Lung (tissue), 16 donors: Measurements from ENCODE around the gene CLASP2. TPM values are rescaled to one million over a fixed set of nuclear protein-coding genes. Genes with fewer than 3 reads are reported as not detected.
A peak's percentile ranks its signal among the peaks of the same experiment; 100 is the strongest.
"Not testable (repeated sequence)": the region's sequence is repeated elsewhere in the genome, so short reads cannot be mapped to it uniquely, and the experiment has no call there.

ENCODE experiments used
- ATAC-seq: fragments of 200-7000 bp; cut with Tn5 transposase; one replicate; pipeline ENCODE4 v1.9.1; 2020; ENCODE audit warnings: moderate number of reproducible peaks; ENCODE audit not compliant: insufficient read depth, low FRiP score
- DNase-seq, 3 donors: peaks; one replicate each; pipeline ENCODE4 v3.0.0-alpha.2; 2013 to 2017
- H3K27ac ChIP-seq, 2 donors: one replicate each; pipeline ENCODE4 v1.5.1; 2013; ENCODE audit warnings: mild to moderate bottlenecking in 2 of 2, moderate library complexity in 2 of 2, control low read depth in 1 of 2, inconsistent platforms in 1 of 2, low read depth in 1 of 2, low read length in 1 of 2
- H3K27me3 ChIP-seq, 3 donors: one replicate each; pipeline ENCODE4 v1.5.1; 2013; ENCODE audit warnings: low read length in 2 of 3; ENCODE audit not compliant: control insufficient read depth in 3 of 3, insufficient read depth in 3 of 3
- H3K36me3 ChIP-seq, 4 donors: one replicate each; pipeline ENCODE4 v1.5.1; 2013; ENCODE audit warnings: low read length in 4 of 4, mild to moderate bottlenecking in 1 of 4, moderate library complexity in 1 of 4; ENCODE audit not compliant: control insufficient read depth in 4 of 4, insufficient read depth in 4 of 4
- H3K4me1 ChIP-seq, 5 donors: one replicate each; pipeline ENCODE4 v1.5.1; 2013; ENCODE audit warnings: low read length in 5 of 5, mild to moderate bottlenecking in 2 of 5, moderate library complexity in 1 of 5; ENCODE audit not compliant: control insufficient read depth in 5 of 5, insufficient read depth in 5 of 5
- H3K4me3 ChIP-seq: one replicate; pipeline ENCODE4 v1.5.1; 2013; ENCODE audit warnings: mild to moderate bottlenecking, control low read depth, moderate library complexity
- H3K9ac ChIP-seq, 2 donors: one replicate each; pipeline ENCODE4 v1.5.1; 2013; ENCODE audit warnings: low read length in 2 of 2, control low read depth in 1 of 2; ENCODE audit not compliant: insufficient read depth in 1 of 2
- H3K9me3 ChIP-seq, 4 donors: one replicate each; pipeline ENCODE4 v1.5.1; 2013; ENCODE audit warnings: low read length in 3 of 4, mild to moderate bottlenecking in 1 of 4, moderate library complexity in 1 of 4; ENCODE audit not compliant: control insufficient read depth in 4 of 4, insufficient read depth in 3 of 4
- WGBS, 2 donors: extraction: QIAGEN DNeasy Blood & Tissue Kit; methylation state at CpG; one replicate each; pipeline ENCODE4 v1.1.7; 2013; 5-methylcytosine and 5-hydroxymethylcytosine counted together
- long read RNA-seq, 5 donors: transcript quantifications; one replicate each; lab custom pipeline, GENCODE V29; 2026
- polyA plus RNA-seq, 2 donors: library from polyadenylated mRNA; stranded (reverse); fragments of 200-250 nt; gene quantifications; one replicate each; pipeline ENCODE4 v1.2.1, GENCODE V29; 2013
- total RNA-seq, 2 donors: library from RNA; depleted of rRNA in 1 of 2; stranded (reverse); fragments of >200 nt in 1 of 2; gene quantifications; one replicate each; pipeline ENCODE4 v1.2.1, GENCODE V29; 2014 to 2021
- TF ChIP-seq, protein P1 (sequence below): IDR thresholded peaks from 2 replicates; pipeline ENCODE4 v1.5.1; 2012; ENCODE audit warnings: mild to moderate bottlenecking; ENCODE audit errors: control extremely low read depth, extremely low read depth
- donor health status: control.
- donor health status: control.
- donor health status: Bipolar disorder and iron deficiency.
- donor health status: healthy.
- donor health status: DM: yes; HTN: yes; CAD: no.

CLASP2 gene
- total RNA-seq (100 to 1,000 TPM in 1 of 2 donors, 10 to 100 TPM in 1; 60.1 to 165 TPM), polyA plus RNA-seq (10 to 100 TPM; 10.4 to 11.1 TPM)
- long read RNA-seq, donor 1, full-length matches to known transcripts = 1 of 11 reads
- long read RNA-seq, donor 1, partial matches to known transcripts = 10 of 11 reads
- long read RNA-seq, donor 1, other reads (novel, unspliced or antisense) = 0 of 11 reads
- long read RNA-seq, donor 2, partial matches to known transcripts = 13 of 13 reads
- long read RNA-seq, donor 2, other reads (novel, unspliced or antisense) = 0 of 13 reads
- long read RNA-seq, donor 3 = 0 reads
- long read RNA-seq, donor 4, partial matches to known transcripts = 0 of 1 reads
- long read RNA-seq, donor 4, other reads (novel, unspliced or antisense) = 0 of 1 reads
- long read RNA-seq, donor 5, partial matches to known transcripts = 5 of 6 reads
- long read RNA-seq, donor 5, other reads (novel, unspliced or antisense) = 0 of 6 reads

DNA sequence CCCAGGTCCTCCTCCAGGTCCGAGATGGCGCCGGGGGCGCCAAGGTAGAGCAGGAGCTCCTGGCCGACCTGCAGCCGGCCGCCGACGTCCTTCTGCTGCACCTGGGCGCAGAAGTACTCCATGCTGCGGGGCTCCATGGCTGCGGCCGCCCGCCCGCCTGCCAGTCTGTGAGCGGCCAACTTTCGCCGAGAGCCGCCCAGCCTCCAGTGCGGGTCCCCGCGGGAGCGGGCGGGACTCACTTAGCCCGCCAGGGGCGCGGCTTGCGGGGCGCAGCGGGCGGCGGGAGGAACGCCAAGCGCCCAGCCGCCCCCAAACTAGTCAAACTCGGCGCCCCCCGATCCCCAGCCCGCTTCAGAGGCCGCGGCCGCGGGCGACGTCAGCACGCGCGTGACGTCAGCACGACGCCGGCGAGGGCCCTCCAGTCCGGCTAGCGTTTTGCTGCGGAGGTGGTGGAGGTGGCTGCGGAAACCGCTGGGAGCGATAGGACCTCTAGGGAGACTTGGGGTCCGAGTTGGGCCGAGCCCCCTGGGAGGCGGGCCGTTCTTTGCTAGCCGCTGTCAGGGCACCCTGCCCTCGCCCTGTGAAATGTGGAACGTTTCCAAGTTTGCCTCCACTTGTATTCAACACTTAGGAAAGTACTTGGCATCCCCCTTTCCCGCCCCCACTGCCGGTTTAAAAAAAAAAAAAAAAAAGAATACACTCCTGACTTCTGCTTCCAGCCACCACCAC, at the start of gene CLASP2:
Gene CLASP2 (minus strand): TSS at position 389 of the 729 bp plus-strand sequence. CDS start 252 bp downstream, at position 137.
- H3K27me3 ChIP-seq = no peaks in the 10 kb centered on the region
- peak within 1 kb of the TSS; percentile 80 for H3K4me3 ChIP-seq
- no peaks in the 10 kb centered on the region for H3K9me3 ChIP-seq
- H3K36me3 ChIP-seq = no peaks in the 10 kb centered on the region
- H3K9ac ChIP-seq = peak within 1 kb of the TSS; percentile 70 to 95
- 0% methylated on average over 58 to 68 of the region's 68 CpGs for WGBS, 2 donors
- peaks cover 0 to 20% (median 6%) of the 10 kb centered on the region in 5 donors for H3K4me1 ChIP-seq
- DNase-seq (peak; percentile 93 to 95 (median 94)), ATAC-seq (peak; percentile 92)
- H3K27ac ChIP-seq = peak within 1 kb of the TSS; percentile 98 to 99
- TF ChIP-seq, protein P1, sequence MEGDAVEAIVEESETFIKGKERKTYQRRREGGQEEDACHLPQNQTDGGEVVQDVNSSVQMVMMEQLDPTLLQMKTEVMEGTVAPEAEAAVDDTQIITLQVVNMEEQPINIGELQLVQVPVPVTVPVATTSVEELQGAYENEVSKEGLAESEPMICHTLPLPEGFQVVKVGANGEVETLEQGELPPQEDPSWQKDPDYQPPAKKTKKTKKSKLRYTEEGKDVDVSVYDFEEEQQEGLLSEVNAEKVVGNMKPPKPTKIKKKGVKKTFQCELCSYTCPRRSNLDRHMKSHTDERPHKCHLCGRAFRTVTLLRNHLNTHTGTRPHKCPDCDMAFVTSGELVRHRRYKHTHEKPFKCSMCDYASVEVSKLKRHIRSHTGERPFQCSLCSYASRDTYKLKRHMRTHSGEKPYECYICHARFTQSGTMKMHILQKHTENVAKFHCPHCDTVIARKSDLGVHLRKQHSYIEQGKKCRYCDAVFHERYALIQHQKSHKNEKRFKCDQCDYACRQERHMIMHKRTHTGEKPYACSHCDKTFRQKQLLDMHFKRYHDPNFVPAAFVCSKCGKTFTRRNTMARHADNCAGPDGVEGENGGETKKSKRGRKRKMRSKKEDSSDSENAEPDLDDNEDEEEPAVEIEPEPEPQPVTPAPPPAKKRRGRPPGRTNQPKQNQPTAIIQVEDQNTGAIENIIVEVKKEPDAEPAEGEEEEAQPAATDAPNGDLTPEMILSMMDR = no peak

DNA sequence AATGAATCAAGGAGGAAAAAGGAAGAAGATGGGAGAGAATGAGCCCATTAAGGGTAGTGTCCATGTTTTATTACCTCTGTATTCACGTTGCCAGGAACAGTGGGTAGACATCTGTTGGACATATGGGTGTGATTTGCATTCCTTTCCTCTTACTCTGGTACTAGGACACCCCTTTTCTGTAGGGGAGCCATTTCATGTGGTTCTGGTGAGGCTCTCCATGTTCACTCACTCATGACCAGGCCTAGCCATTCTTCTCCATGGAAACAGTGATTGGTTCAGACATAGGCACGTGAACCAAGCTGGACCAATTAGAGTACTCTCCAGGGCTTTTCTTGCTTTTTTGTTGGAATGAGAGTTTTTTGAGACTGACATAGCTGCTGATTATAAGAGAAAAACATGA, 40.8 kb upstream of the CLASP2 start:
- H3K27ac ChIP-seq = no peak overlapping the region
- no peak for ATAC-seq
- H3K9ac ChIP-seq = no peak overlapping the region
- no peaks in the 10 kb centered on the region for H3K9me3 ChIP-seq
- H3K4me1 ChIP-seq = no peaks in the 10 kb centered on the region
- H3K4me3 ChIP-seq = no peak overlapping the region
- TF ChIP-seq, protein P1 = no peak
- no peaks in the 10 kb centered on the region for H3K27me3 ChIP-seq
- WGBS, 2 donors = 89 to 91% methylated on average over 2 of the region's 2 CpGs
- no peaks in the 10 kb centered on the region for H3K36me3 ChIP-seq
- DNase-seq = no peak

DNA sequence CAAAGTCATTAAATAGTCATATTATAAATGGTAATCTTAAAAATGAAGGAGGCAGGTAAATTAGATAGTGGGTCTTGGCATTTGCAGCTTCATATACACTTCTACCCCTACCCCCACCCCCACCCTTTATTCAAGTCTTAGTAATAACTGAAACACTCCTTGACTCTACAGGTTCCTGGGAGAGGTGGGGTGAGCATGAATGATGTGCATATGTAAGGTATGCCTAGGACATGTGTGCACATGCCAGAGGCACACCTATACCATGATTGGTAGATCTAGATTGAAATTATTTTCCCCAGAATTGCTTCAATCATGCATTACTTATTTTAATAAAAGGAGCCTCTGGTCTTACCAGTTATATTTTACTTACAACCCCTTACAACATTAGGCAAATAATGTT, 40.2 kb upstream of the CLASP2 start:
- DNase-seq (no peak), ATAC-seq (no peak)
- TF ChIP-seq, protein P1 = no peak
- no peaks in the 10 kb centered on the region for H3K27me3 ChIP-seq
- H3K9ac ChIP-seq = no peak overlapping the region
- no peak overlapping the region for H3K27ac ChIP-seq
- H3K9me3 ChIP-seq = no peaks in the 10 kb centered on the region
- H3K36me3 ChIP-seq = no peaks in the 10 kb centered on the region
- no peak overlapping the region for H3K4me3 ChIP-seq
- H3K4me1 ChIP-seq = no peaks in the 10 kb centered on the region

DNA sequence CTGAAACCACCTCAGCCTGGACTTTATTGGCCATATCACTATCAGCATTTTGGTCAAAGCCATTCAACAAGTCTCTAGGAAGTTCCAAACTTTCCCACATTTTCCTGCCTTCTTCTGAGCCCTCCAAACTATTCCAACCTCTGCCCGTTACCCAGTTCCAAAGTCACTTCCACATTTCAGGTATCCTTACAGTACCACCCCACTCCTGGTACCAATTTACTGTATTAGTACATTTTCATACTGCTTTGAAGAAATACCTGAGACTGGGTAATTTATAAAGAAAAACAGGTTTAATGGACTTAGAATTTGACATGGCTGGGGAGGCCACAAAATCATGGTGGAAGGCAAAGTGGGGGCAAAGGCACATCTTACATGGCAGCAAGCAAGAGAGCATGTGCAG, 36.3 kb upstream of the CLASP2 start:
- not testable (repeated sequence) for H3K9me3 ChIP-seq, H3K36me3 ChIP-seq, H3K27me3 ChIP-seq, H3K4me3 ChIP-seq, DNase-seq, ATAC-seq, H3K9ac ChIP-seq, H3K27ac ChIP-seq, H3K4me1 ChIP-seq
- WGBS, 2 donors = 95 to 97% methylated on average over 1 of the region's 1 CpG
